ENCODE data around the gene MXRA8.

GRCh38 chr1:1314678-1315335 lies 43.5 kb downstream of the MXRA8 start:
- TF ChIP-seq REST (IDR thresholded peaks at IDR 0.05; ENCODE audit: insufficient replicate concordance, low read depth), result no peak
- 0 out of 2 replicates have a peak, but pooled peaks have one; percentile 1 for TF ChIP-seq POLR2AphosphoS5 (IDR thresholded peaks at IDR 0.05; ENCODE audit: low read depth)
- no peak for TF ChIP-seq CTCF (IDR thresholded peaks at IDR 0.05; ENCODE audit: insufficient read depth, low read length)
